HL-60 (cell line): ENCODE data around the gene NBEAL2.
A peak's percentile ranks its signal among the peaks of the same experiment; 100 is the strongest.

Experiments
- DNase-seq, 2 experiments: peaks; one replicate each; pipeline ENCODE4 v3.0.0-alpha.2; 2010 to 2020; ENCODE audit warnings: low read depth in 1 of 2, low spot score in 1 of 2
- H3K27ac ChIP-seq: fragments of 250-450 bp; sonication (Bioruptor Pico); replicated peaks from 2 replicates; pipeline ENCODE4 v1.5.1; 2020; ENCODE audit warnings: mild to moderate bottlenecking, moderate library complexity
- H3K27me3 ChIP-seq: fragments of 250-450 bp; sonication (Bioruptor Pico); 2 replicates; pipeline ENCODE4 v1.5.1; 2021; ENCODE audit warnings: mild to moderate bottlenecking, moderate library complexity; ENCODE audit not compliant: insufficient read depth, poor library complexity, severe bottlenecking
- H3K4me3 ChIP-seq: replicated peaks from 2 replicates; pipeline ENCODE4 v1.5.1; 2011; ENCODE audit warnings: mild to moderate bottlenecking, control low read depth, low read length; ENCODE audit not compliant: insufficient read depth
- CTCF ChIP-seq: IDR thresholded peaks from one replicate; pipeline ENCODE4 v1.5.1; 2011; ENCODE audit warnings: low read length, control low read depth, inconsistent platforms; ENCODE audit not compliant: insufficient read depth
- GABPA ChIP-seq: IDR thresholded peaks from 2 replicates; pipeline ENCODE4 v1.6.1; 2012; ENCODE audit warnings: low read depth
- POLR2AphosphoS5 ChIP-seq: IDR thresholded peaks from 2 replicates; pipeline ENCODE4 v1.6.1; 2012; ENCODE audit warnings: low read depth
- REST ChIP-seq: IDR thresholded peaks from 2 replicates; pipeline ENCODE4 v1.6.1; 2012; ENCODE audit warnings: low read depth; ENCODE audit not compliant: insufficient replicate concordance
- SPI1 ChIP-seq: IDR thresholded peaks from 2 replicates; pipeline ENCODE4 v1.6.1; 2012; ENCODE audit warnings: low read depth, mild to moderate bottlenecking, borderline replicate concordance

NBEAL2 gene

DNA sequence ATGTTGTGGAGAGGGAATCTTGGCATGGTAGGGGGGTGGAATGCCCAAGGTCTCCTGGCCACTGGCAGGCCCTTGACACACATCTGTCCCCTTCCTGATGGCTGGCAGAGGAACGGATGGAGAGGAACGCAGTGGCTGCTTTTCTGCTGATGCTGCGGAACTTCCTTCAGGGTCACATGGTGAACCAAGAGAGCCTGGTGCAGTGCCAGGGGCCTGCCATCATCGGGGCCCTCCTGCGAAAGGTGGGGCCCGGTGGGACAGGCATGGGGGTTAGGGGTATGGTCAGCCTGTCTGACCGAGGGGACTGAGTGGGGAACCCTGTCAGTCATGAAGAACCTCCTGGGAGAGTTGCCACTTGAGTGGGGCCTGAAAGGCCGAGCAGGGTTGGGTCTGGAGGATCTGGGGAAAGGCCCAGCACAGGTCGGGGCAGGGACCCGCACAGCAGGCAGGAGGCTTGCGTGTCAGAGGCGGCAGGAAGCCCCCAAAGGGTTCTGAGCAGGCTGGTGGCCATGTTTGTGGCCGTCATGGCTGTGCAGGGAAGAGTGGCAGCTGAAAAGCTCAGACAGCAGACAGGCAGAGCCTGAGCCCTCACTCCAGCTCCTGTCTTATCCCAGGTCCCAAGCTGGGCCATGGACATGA is 18.1 kb downstream of the NBEAL2 start:
- Histone ChIP-seq H3K27me3 (no peaks in the 10 kb centered on the region), H3K4me3 (no peak overlapping the region), H3K27ac (no peak overlapping the region)
- TF ChIP-seq POLR2AphosphoS5 (no peak), CTCF (no peak), REST (no peak), SPI1 (no peak), GABPA (no peak)
- no peak for DNase-seq

GRCh38 chr3:46998121-46998851 is 18.8 kb downstream of the NBEAL2 start:
- no peak overlapping the region for H3K27ac ChIP-seq
- no peaks in the 10 kb centered on the region for H3K27me3 ChIP-seq
- peak in 1 of 2 experiments; percentile 60 for DNase-seq
- no peak overlapping the region for H3K4me3 ChIP-seq
- TF ChIP-seq CTCF (peak; percentile 76), SPI1 (no peak), REST (no peak), GABPA (no peak), POLR2AphosphoS5 (no peak)

GRCh38 chr3:46998852-46999515 is 19.5 kb downstream of the NBEAL2 start:
- H3K27me3 ChIP-seq = no peaks in the 10 kb centered on the region
- no peak for TF ChIP-seq GABPA
- TF ChIP-seq SPI1 = no peak
- no peak for TF ChIP-seq CTCF
- TF ChIP-seq REST = no peak
- no peak for TF ChIP-seq POLR2AphosphoS5
- no peak overlapping the region for H3K27ac ChIP-seq
- DNase-seq = no peak
- H3K4me3 ChIP-seq = no peak overlapping the region
